ENCODE results near the gene ATRN. TPM values are rescaled to one million over a fixed set of nuclear protein-coding genes. Genes with fewer than 3 reads are reported as not detected.

ATRN gene
- total and polyA plus RNA-seq, 4 donors, result 8.4 to 104 (median 46.0) TPM

DNA sequence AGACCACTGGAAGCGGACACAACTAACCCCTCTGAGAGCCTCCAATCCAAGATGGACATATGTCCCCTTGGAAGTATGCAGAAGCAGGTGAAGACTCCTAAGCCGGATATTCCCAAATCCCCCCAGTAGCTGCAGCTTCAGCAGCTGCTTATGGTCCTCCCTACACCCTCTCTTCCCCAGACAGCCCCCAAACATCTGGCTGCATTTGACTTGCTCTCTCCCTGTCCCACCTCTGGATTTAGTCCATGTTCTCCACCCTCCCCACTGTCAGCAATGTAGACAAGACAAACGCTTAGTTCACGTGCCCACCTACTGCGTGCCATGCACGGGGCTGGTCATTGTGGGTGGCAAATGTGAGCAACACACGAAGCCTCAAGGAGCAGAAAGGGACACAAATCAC is 215.6 kb downstream of the ATRN start:
- WGBS, result 75% methylated on average over 7 of the region's 7 CpGs
- no peak overlapping the region for H3K4me3 ChIP-seq (ENCODE audit: low read depth in 1 of 3, low read length in 3 of 3)
- no peak for DNase-seq (ENCODE audit: low spot score)
- no peak overlapping the region for H3K9ac ChIP-seq (ENCODE audit: low read depth in 1 of 2, low read length in 2 of 2)
- TF ChIP-seq FOXA2 (IDR thresholded peaks at IDR 0.05) (no peak), SP1 (IDR thresholded peaks at IDR 0.05) (no peak), RAD21 (IDR thresholded peaks at IDR 0.05) (no peak), JUND (IDR thresholded peaks at IDR 0.05) (no peak)
- no peak overlapping the region for H3K27ac ChIP-seq (ENCODE audit: low read depth in 1 of 2, low read length in 2 of 2)
- no peaks in the 10 kb centered on the region for H3K36me3 ChIP-seq (ENCODE audit: control insufficient read depth in 4 of 4, insufficient read depth in 3 of 4, low read depth in 1 of 4, low read length in 3 of 4)
- H3K27me3 ChIP-seq (ENCODE audit: control insufficient read depth in 4 of 4, insufficient read depth in 4 of 4, low read length in 3 of 4), result peaks cover 0 to 4% (median 4%) of the 10 kb centered on the region in 4 donors
- peaks cover 0 to 8% (median 5%) of the 10 kb centered on the region in 4 donors for H3K4me1 ChIP-seq (ENCODE audit: control insufficient read depth in 4 of 4, insufficient read depth in 4 of 4, low read length in 3 of 4)
- no peaks in the 10 kb centered on the region for H3K9me3 ChIP-seq (ENCODE audit: control insufficient read depth in 4 of 4, low read length in 3 of 4)

DNA sequence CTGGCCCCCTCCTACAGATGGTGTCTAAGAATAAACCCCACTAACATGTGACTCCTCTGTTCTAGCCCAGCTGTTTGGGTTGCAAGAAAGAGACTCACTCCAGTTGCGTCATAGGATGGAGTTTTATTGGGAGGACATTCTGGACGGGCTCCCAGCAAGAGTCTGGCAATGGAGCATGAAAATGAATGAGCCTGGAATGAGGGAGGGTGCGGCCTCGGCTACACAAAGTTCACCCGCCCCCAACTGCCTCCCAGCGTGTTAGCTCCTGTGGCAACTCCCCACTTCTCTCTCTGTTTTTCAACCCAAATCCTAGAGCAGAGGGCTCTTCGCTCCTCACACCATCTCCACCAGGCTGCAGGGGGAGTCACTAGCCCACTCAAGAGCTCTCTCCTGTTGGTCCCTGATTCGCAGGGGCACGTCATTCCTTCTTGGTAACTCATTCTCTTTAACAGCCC is 216.1 kb downstream of the ATRN start:
- H3K27me3 ChIP-seq (ENCODE audit: control insufficient read depth in 4 of 4, insufficient read depth in 4 of 4, low read length in 3 of 4), result peaks cover 0 to 4% (median 2%) of the 10 kb centered on the region in 4 donors
- H3K36me3 ChIP-seq (ENCODE audit: control insufficient read depth in 4 of 4, insufficient read depth in 3 of 4, low read depth in 1 of 4, low read length in 3 of 4), result no peaks in the 10 kb centered on the region
- no peak for DNase-seq (ENCODE audit: low spot score)
- 62% methylated on average over 9 of the region's 9 CpGs for WGBS
- no peak overlapping the region for H3K4me3 ChIP-seq (ENCODE audit: low read depth in 1 of 3, low read length in 3 of 3)
- no peak overlapping the region for H3K9ac ChIP-seq (ENCODE audit: low read depth in 1 of 2, low read length in 2 of 2)
- no peaks in the 10 kb centered on the region for H3K9me3 ChIP-seq (ENCODE audit: control insufficient read depth in 4 of 4, low read length in 3 of 4)
- peaks cover 0 to 6% (median 2%) of the 10 kb centered on the region in 4 donors for H3K4me1 ChIP-seq (ENCODE audit: control insufficient read depth in 4 of 4, insufficient read depth in 4 of 4, low read length in 3 of 4)
- TF ChIP-seq RAD21 (IDR thresholded peaks at IDR 0.05) (no peak), JUND (IDR thresholded peaks at IDR 0.05) (no peak), FOXA2 (IDR thresholded peaks at IDR 0.05) (no peak), EGR1 (IDR thresholded peaks at IDR 0.05; ENCODE audit: low read depth in 2 of 2) (no peak), HNF4A (conservative IDR thresholded peaks at IDR 0.05) (no peak)
- TF ChIP-seq, protein P1, sequence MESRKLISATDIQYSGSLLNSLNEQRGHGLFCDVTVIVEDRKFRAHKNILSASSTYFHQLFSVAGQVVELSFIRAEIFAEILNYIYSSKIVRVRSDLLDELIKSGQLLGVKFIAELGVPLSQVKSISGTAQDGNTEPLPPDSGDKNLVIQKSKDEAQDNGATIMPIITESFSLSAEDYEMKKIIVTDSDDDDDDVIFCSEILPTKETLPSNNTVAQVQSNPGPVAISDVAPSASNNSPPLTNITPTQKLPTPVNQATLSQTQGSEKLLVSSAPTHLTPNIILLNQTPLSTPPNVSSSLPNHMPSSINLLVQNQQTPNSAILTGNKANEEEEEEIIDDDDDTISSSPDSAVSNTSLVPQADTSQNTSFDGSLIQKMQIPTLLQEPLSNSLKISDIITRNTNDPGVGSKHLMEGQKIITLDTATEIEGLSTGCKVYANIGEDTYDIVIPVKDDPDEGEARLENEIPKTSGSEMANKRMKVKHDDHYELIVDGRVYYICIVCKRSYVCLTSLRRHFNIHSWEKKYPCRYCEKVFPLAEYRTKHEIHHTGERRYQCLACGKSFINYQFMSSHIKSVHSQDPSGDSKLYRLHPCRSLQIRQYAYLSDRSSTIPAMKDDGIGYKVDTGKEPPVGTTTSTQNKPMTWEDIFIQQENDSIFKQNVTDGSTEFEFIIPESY (IDR thresholded peaks at IDR 0.05), result no peak
- TF ChIP-seq, protein P2, sequence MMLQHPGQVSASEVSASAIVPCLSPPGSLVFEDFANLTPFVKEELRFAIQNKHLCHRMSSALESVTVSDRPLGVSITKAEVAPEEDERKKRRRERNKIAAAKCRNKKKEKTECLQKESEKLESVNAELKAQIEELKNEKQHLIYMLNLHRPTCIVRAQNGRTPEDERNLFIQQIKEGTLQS (IDR thresholded peaks at IDR 0.05), result no peak
- TF ChIP-seq, protein P3, sequence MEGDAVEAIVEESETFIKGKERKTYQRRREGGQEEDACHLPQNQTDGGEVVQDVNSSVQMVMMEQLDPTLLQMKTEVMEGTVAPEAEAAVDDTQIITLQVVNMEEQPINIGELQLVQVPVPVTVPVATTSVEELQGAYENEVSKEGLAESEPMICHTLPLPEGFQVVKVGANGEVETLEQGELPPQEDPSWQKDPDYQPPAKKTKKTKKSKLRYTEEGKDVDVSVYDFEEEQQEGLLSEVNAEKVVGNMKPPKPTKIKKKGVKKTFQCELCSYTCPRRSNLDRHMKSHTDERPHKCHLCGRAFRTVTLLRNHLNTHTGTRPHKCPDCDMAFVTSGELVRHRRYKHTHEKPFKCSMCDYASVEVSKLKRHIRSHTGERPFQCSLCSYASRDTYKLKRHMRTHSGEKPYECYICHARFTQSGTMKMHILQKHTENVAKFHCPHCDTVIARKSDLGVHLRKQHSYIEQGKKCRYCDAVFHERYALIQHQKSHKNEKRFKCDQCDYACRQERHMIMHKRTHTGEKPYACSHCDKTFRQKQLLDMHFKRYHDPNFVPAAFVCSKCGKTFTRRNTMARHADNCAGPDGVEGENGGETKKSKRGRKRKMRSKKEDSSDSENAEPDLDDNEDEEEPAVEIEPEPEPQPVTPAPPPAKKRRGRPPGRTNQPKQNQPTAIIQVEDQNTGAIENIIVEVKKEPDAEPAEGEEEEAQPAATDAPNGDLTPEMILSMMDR (IDR thresholded peaks at IDR 0.05; ENCODE audit: low read depth, low read length, missing input control), result no peak
- TF ChIP-seq, protein P4, sequence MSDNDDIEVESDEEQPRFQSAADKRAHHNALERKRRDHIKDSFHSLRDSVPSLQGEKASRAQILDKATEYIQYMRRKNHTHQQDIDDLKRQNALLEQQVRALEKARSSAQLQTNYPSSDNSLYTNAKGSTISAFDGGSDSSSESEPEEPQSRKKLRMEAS (IDR thresholded peaks at IDR 0.05), result no peak
- TF ChIP-seq, protein P5, sequence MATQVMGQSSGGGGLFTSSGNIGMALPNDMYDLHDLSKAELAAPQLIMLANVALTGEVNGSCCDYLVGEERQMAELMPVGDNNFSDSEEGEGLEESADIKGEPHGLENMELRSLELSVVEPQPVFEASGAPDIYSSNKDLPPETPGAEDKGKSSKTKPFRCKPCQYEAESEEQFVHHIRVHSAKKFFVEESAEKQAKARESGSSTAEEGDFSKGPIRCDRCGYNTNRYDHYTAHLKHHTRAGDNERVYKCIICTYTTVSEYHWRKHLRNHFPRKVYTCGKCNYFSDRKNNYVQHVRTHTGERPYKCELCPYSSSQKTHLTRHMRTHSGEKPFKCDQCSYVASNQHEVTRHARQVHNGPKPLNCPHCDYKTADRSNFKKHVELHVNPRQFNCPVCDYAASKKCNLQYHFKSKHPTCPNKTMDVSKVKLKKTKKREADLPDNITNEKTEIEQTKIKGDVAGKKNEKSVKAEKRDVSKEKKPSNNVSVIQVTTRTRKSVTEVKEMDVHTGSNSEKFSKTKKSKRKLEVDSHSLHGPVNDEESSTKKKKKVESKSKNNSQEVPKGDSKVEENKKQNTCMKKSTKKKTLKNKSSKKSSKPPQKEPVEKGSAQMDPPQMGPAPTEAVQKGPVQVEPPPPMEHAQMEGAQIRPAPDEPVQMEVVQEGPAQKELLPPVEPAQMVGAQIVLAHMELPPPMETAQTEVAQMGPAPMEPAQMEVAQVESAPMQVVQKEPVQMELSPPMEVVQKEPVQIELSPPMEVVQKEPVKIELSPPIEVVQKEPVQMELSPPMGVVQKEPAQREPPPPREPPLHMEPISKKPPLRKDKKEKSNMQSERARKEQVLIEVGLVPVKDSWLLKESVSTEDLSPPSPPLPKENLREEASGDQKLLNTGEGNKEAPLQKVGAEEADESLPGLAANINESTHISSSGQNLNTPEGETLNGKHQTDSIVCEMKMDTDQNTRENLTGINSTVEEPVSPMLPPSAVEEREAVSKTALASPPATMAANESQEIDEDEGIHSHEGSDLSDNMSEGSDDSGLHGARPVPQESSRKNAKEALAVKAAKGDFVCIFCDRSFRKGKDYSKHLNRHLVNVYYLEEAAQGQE (IDR thresholded peaks at IDR 0.05), result no peak
- peak overlapping the region in 1 of 2 donors; percentile 5 for H3K27ac ChIP-seq (ENCODE audit: low read depth in 1 of 2, low read length in 2 of 2)

Measured in liver (tissue), 9 donors.